HepG2 (cell line): Measurements from ENCODE around the gene NCKAP1. TPM values are rescaled to one million over a fixed set of nuclear protein-coding genes. Genes with fewer than 3 reads are reported as not detected.
A peak's percentile ranks its signal among the peaks of the same experiment; 100 is the strongest.

Experiments used
- CENPT ChIP-seq: sonication (generic); formaldehyde crosslinking; IDR thresholded peaks from 2 replicates; pipeline ENCODE4 v1.8.0; 2022; ENCODE audit warnings: low read depth, mild to moderate bottlenecking, moderate library complexity, missing genetic modification reagents
- FOXK2 ChIP-seq: fragments of 450-650 bp; IDR thresholded peaks from 2 replicates; pipeline ENCODE4 v1.6.1; 2016
- FOXM1 ChIP-seq: sonication (generic); formaldehyde crosslinking; IDR thresholded peaks from 2 replicates; pipeline ENCODE4 v1.5.0; 2020; ENCODE audit warnings: missing genetic modification reagents
- FOXP4 ChIP-seq: sonication (generic); formaldehyde crosslinking; IDR thresholded peaks from 2 replicates; pipeline ENCODE4 v1.4.0; 2020; ENCODE audit warnings: missing genetic modification reagents
- GTF3A ChIP-seq: sonication (generic); formaldehyde crosslinking; conservative IDR thresholded peaks from 2 replicates; pipeline ENCODE4 v1.4.0; 2020; ENCODE audit warnings: mild to moderate bottlenecking, missing genetic modification reagents
- HNF4G ChIP-seq, 2 experiments: sonication (generic) in 1 of 2; formaldehyde crosslinking in 1 of 2; IDR thresholded peaks; 2 replicates each; pipeline versions ENCODE4 v1.4.0 to v1.6.1; 2011 to 2020; ENCODE audit warnings: borderline replicate concordance in 2 of 2, low read depth in 2 of 2, mild to moderate bottlenecking in 2 of 2, low read length in 1 of 2, missing genetic modification reagents in 1 of 2, moderate library complexity in 1 of 2
- HOXA7 ChIP-seq: sonication (generic); formaldehyde crosslinking; IDR thresholded peaks from 2 replicates; pipeline ENCODE4 v1.8.1; 2022; ENCODE audit warnings: mild to moderate bottlenecking, missing genetic modification reagents, moderate library complexity
- IRF2 ChIP-seq: IDR thresholded peaks from 2 replicates; pipeline ENCODE4 v1.6.1; 2018; ENCODE audit warnings: missing genetic modification reagents, missing compliant biosample characterization
- JUNB ChIP-seq: sonication (generic); formaldehyde crosslinking; IDR thresholded peaks from 2 replicates; pipeline ENCODE4 v1.8.0; 2022; ENCODE audit warnings: missing genetic modification reagents, mild to moderate bottlenecking, borderline replicate concordance
- MAX ChIP-seq: IDR thresholded peaks from 2 replicates; pipeline ENCODE4 v1.6.1; 2012; ENCODE audit warnings: inconsistent platforms
- NR2F1 ChIP-seq, 2 experiments: fragments of 450-650 bp in 1 of 2; formaldehyde crosslinking in 1 of 2; IDR thresholded peaks; 2 replicates each; pipeline versions ENCODE4 v1.5.0 to v1.6.1; 2016 to 2020; ENCODE audit warnings: mild to moderate bottlenecking in 1 of 2, missing compliant biosample characterization in 1 of 2, missing genetic modification reagents in 1 of 2, moderate library complexity in 1 of 2
- PHF8 ChIP-seq: sonication (generic); formaldehyde crosslinking; IDR thresholded peaks from 2 replicates; pipeline ENCODE4 v1.5.0; 2020; ENCODE audit warnings: missing genetic modification reagents
- RBM39 ChIP-seq: fragments of 200-400 bp; formaldehyde crosslinking; IDR thresholded peaks from one replicate; pipeline ENCODE4 v1.6.1; 2018; ENCODE audit warnings: antibody characterized with exemption, mild to moderate bottlenecking, low read depth, low read length; ENCODE audit not compliant: poor library complexity, severe bottlenecking
- SKI ChIP-seq: fragments of 450-650 bp; IDR thresholded peaks from one replicate; pipeline ENCODE4 v1.6.1; 2018; ENCODE audit warnings: mild to moderate bottlenecking; ENCODE audit not compliant: partially characterized antibody
- SP4 ChIP-seq: sonication (generic); formaldehyde crosslinking; IDR thresholded peaks from 2 replicates; pipeline ENCODE4 v1.8.1; 2023; ENCODE audit warnings: mild to moderate bottlenecking, missing genetic modification reagents
- ZBED4 ChIP-seq: sonication (generic); formaldehyde crosslinking; IDR thresholded peaks from 2 replicates; pipeline ENCODE4 v1.4.0; 2020; ENCODE audit warnings: missing genetic modification reagents, borderline replicate concordance
- ZFP36L1 ChIP-seq: sonication (generic); formaldehyde crosslinking; IDR thresholded peaks from 2 replicates; pipeline ENCODE4 v1.8.0; 2022; ENCODE audit warnings: mild to moderate bottlenecking, missing genetic modification reagents, moderate library complexity
- ZNF224 ChIP-seq: sonication (generic); formaldehyde crosslinking; IDR thresholded peaks from 2 replicates; pipeline ENCODE4 v1.5.0; 2020; ENCODE audit warnings: mild to moderate bottlenecking, missing genetic modification reagents
- ZNF30 ChIP-seq: sonication (generic); formaldehyde crosslinking; IDR thresholded peaks from 2 replicates; pipeline ENCODE4 v1.5.0; 2020; ENCODE audit warnings: mild to moderate bottlenecking, missing genetic modification reagents
- ZNF362 ChIP-seq: sonication (generic); formaldehyde crosslinking; IDR thresholded peaks from 2 replicates; pipeline ENCODE4 v1.4.0; 2020; ENCODE audit warnings: missing genetic modification reagents, mild to moderate bottlenecking, borderline replicate concordance
- ZNF577 ChIP-seq: sonication (generic); formaldehyde crosslinking; IDR thresholded peaks from 2 replicates; pipeline ENCODE4 v1.4.0; 2020; ENCODE audit warnings: mild to moderate bottlenecking, low read depth, missing genetic modification reagents, borderline replicate concordance
- ZNF598 ChIP-seq: sonication (generic); formaldehyde crosslinking; IDR thresholded peaks from 2 replicates; pipeline ENCODE4 v1.5.1; 2020; ENCODE audit warnings: mild to moderate bottlenecking, missing genetic modification reagents, borderline replicate concordance
- polyA plus RNA-seq, 8 experiments: library from polyadenylated mRNA; depleted of rRNA in 3 of 8; stranded (reverse) in 7 of 8; unstranded in 1 of 8; fragments of >200 nt; fragmentation: Illumina TruSeq in 4 of 8; extraction: Trizol in 4 of 8; gene quantifications; 2 replicates each; pipeline versions ENCODE4 v1.2.1 to v1.2.3, GENCODE V29; 2011 to 2016; ENCODE audit warnings: low read depth in 4 of 8, missing spikeins in 1 of 8, mixed read lengths in 1 of 8; ENCODE audit not compliant: insufficient read depth in 1 of 8
- total RNA-seq, 5 experiments: library from RNA; depleted of rRNA; stranded (reverse); fragments of >200 nt; fragmentation: Illumina TruSeq; extraction: Trizol; gene quantifications; 2 replicates each; pipeline ENCODE4 v1.2.3, GENCODE V29; 2016; ENCODE audit warnings: low read depth in 1 of 5

The NCKAP1 gene
- total and polyA plus RNA-seq, 2 of the 13 experiments (the other 11 are each of a cell fraction or from before 2014, with no cell fraction given), result 72.1 to 96.3 TPM

- TF ChIP-seq MAX (peak; percentile 66), ZNF362 (CRISPR knock-in tag) (peak; percentile 61; the same call in 1 of the 2 replicates), JUNB (CRISPR knock-in tag) (no peak), ZNF224 (no peak), HNF4G (IDR thresholded peaks at IDR 0.05; ENCODE audit: borderline replicate concordance, low read depth, low read length) (peak; percentile 90), HNF4G (CRISPR knock-in tag; IDR thresholded peaks at IDR 0.05; ENCODE audit: borderline replicate concordance, low read depth) (no peak), NR2F1 (CRISPR knock-in tag; IDR thresholded peaks at IDR 0.05) (no peak), HOXA7 (CRISPR knock-in tag) (no peak), PHF8 (CRISPR knock-in tag) (no peak), SKI (no peak), GTF3A (no peak), SP4 (no peak), ZNF598 (CRISPR knock-in tag) (no peak), ZFP36L1 (CRISPR knock-in tag) (no peak), ZNF30 (CRISPR knock-in tag) (no peak), IRF2 (CRISPR knock-in tag) (no peak), FOXM1 (CRISPR knock-in tag) (no peak), ZBED4 (CRISPR knock-in tag) (no peak), FOXP4 (no peak), CENPT (CRISPR knock-in tag) (no peak), RBM39 (no peak), ZNF577 (CRISPR knock-in tag) (no peak), FOXK2 (no peak)
These were observed 64.6 kb downstream of the NCKAP1 start (continued) for GRCh38 chr2:182973441-182974352.
